Subcutaneous adipose tissue (tissue), 4 donors: Measurements from ENCODE around the gene TRIM44. TPM values are rescaled to one million over a fixed set of nuclear protein-coding genes. Genes with fewer than 3 reads are reported as not detected.

Source experiments
- CTCF ChIP-seq: fragments of 450-650 bp; IDR thresholded peaks from one replicate; pipeline ENCODE4 v1.5.1; 2016; ENCODE audit warnings: low read depth, mild to moderate bottlenecking, control low read depth, antibody characterized with exemption, moderate library complexity
- total RNA-seq, 4 donors: library from RNA; depleted of rRNA; stranded (reverse); fragments of >200 nt; gene quantifications; one replicate each; pipeline ENCODE4 v1.1.0, GENCODE V29; 2016

TRIM44 gene
- total RNA-seq, 4 donors from 2014 or later, result 32.6 to 70.9 (median 40.0) TPM

- TF ChIP-seq CTCF, result no peak
These were observed 2.4 kb downstream of the TRIM44 start for GRCh38 chr11:35664977-35665441.

GRCh38 chr11:35667257-35667656 lies 4.7 kb downstream of the TRIM44 start:
- no peak for TF ChIP-seq CTCF

- no peak for TF ChIP-seq CTCF
These were observed 9.0 kb downstream of the TRIM44 start for GRCh38 chr11:35671396-35672127.

- TF ChIP-seq CTCF, result no peak
These were observed 10.0 kb downstream of the TRIM44 start for GRCh38 chr11:35672608-35673007.

- TF ChIP-seq CTCF, result no peak
These were observed 13.5 kb downstream of the TRIM44 start for GRCh38 chr11:35675901-35676610.

GRCh38 chr11:35676611-35676965 lies 14.0 kb downstream of the TRIM44 start:
- TF ChIP-seq CTCF, result no peak

- no peak for TF ChIP-seq CTCF
These were observed 15.3 kb downstream of the TRIM44 start for GRCh38 chr11:35677904-35678303.
